CD4-positive, alpha-beta T cell treated with Interferon gamma for 1 hour (primary cell): ENCODE data around the gene RTL1.

ENCODE experiments used
- DNase-seq: peaks from one replicate; pipeline ENCODE4 v3.0.0-alpha.2; 2020

RTL1 gene

GRCh38 chr14:100864960-100865681, 38.4 kb downstream of the RTL1 start:
- no peak for DNase-seq

- DNase-seq = no peak
These were observed 39.3 kb downstream of the RTL1 start for GRCh38 chr14:100864206-100864605.

- DNase-seq = no peak
These were observed 40.7 kb downstream of the RTL1 start for GRCh38 chr14:100862793-100863192.

- no peak for DNase-seq
These were observed 41.2 kb downstream of the RTL1 start for GRCh38 chr14:100862277-100862676.

GRCh38 chr14:100861937-100862247, 41.6 kb downstream of the RTL1 start:
- DNase-seq = no peak

- DNase-seq = no peak
These were observed 42.2 kb downstream of the RTL1 start for GRCh38 chr14:100861188-100861936.

- no peak for DNase-seq
These were observed 42.9 kb downstream of the RTL1 start for GRCh38 chr14:100860556-100861187.

- no peak for DNase-seq
These were observed 43.7 kb downstream of the RTL1 start for GRCh38 chr14:100859781-100860180.

GRCh38 chr14:100858838-100859220, 44.7 kb downstream of the RTL1 start:
- no peak for DNase-seq

GRCh38 chr14:100857923-100858837, 45.3 kb downstream of the RTL1 start:
- no peak for DNase-seq

GRCh38 chr14:100857233-100857922, 46.1 kb downstream of the RTL1 start:
- DNase-seq = no peak

- no peak for DNase-seq
These were observed 47.2 kb downstream of the RTL1 start for GRCh38 chr14:100856056-100856950.

GRCh38 chr14:100855256-100855930, 48.1 kb downstream of the RTL1 start:
- no peak for DNase-seq

- DNase-seq = no peak
These were observed 49.1 kb downstream of the RTL1 start for GRCh38 chr14:100854435-100854834.

- no peak for DNase-seq
These were observed 51.4 kb downstream of the RTL1 start for GRCh38 chr14:100851946-100852620.

- DNase-seq = no peak
These were observed 52.0 kb downstream of the RTL1 start for GRCh38 chr14:100851586-100851916.

GRCh38 chr14:100850841-100851585, 52.5 kb downstream of the RTL1 start:
- peak; percentile 62 for DNase-seq

GRCh38 chr14:100849115-100849781, 54.3 kb downstream of the RTL1 start:
- no peak for DNase-seq

- no peak for DNase-seq
These were observed 57.1 kb downstream of the RTL1 start for GRCh38 chr14:100846309-100846859.
